Measurements from ENCODE around the gene TLR4. TPM values are rescaled to one million over a fixed set of nuclear protein-coding genes. Genes with fewer than 3 reads are reported as not detected.
A peak's percentile ranks its signal among the peaks of the same experiment; 100 is the strongest.

The TLR4 gene
- 5.0 TPM for polyA plus RNA-seq (ENCODE audit: insufficient read length)

DNA sequence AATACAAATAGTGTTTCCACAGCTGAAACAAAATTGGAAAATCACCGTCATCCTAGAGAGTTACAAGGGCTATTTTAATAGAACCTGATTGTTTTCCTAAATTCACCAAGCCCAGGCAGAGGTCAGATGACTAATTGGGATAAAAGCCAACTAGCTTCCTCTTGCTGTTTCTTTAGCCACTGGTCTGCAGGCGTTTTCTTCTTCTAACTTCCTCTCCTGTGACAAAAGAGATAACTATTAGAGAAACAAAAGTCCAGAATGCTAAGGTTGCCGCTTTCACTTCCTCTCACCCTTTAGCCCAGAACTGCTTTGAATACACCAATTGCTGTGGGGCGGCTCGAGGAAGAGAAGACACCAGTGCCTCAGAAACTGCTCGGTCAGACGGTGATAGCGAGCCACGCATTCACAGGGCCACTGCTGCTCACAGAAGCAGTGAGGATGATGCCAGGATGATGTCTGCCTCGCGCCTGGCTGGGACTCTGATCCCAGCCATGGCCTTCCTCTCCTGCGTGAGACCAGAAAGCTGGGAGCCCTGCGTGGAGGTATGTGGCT is at the start of gene TLR4:
TLR4 (plus strand) TSS at position 380 of the 552 bp plus-strand sequence; CDS start at position 450, 70 bp downstream.
- peak; percentile 49 for DNase-seq (ENCODE audit: low read depth)

DNA sequence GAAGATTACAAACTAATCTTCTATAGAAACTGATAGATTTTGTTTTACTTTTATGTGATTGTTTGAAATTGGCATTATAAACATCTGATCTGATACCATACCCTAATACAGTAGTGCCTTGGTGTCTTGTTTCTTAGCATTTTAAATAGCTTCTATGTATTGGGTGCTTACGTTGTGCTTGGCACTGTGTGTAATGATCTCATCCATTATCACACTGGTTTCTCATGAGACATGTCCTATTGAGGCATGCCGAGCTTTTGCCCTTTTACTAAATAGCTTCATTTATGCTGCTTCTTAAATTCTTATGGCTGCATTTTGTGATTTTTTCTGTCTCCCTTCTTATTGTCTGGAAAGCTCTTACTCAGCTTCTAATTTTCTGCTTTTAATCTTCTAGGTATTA is 48.2 kb upstream of the TLR4 start:
- no peak for DNase-seq (ENCODE audit: low read depth)

DNA sequence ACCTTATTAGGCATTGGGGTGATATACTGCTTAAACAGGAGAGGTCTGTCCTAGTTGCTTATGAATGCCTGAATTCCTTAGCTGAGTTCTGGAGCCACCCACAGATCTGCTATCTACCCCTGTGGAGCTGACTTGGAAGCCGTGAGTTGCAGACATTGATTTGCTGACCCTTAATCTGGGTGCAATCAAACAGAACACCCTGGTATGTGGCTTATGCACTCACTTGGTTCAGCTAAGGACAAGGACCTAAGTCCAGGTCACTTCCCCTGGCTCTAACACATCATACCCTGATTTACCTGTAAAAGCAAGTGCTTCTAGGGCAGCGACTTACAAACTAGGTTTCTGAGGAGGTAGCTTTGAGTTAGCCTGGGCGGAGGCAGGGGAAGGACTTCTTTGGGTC is 41.6 kb upstream of the TLR4 start:
- no peak for DNase-seq (ENCODE audit: low read depth)

DNA sequence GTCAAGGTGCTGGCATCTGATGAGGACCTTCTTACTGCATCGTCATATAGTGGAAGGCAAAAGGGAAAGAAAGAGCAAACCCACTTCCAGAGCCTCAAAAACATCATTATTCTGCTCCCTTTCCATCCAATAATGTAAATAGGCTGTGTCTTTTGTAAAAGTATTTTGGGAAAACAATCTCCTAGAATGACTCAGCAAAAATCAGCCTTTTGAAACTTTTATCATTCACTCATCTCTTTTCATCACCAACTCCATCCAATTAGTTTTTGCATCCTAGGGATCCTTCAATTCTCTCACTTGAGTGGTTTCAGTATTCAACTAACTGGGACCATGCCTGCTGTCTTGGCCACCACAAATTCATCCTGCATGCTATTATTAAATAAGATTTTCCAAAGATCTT is 39.8 kb upstream of the TLR4 start:
- DNase-seq (ENCODE audit: low read depth): no peak

DNA sequence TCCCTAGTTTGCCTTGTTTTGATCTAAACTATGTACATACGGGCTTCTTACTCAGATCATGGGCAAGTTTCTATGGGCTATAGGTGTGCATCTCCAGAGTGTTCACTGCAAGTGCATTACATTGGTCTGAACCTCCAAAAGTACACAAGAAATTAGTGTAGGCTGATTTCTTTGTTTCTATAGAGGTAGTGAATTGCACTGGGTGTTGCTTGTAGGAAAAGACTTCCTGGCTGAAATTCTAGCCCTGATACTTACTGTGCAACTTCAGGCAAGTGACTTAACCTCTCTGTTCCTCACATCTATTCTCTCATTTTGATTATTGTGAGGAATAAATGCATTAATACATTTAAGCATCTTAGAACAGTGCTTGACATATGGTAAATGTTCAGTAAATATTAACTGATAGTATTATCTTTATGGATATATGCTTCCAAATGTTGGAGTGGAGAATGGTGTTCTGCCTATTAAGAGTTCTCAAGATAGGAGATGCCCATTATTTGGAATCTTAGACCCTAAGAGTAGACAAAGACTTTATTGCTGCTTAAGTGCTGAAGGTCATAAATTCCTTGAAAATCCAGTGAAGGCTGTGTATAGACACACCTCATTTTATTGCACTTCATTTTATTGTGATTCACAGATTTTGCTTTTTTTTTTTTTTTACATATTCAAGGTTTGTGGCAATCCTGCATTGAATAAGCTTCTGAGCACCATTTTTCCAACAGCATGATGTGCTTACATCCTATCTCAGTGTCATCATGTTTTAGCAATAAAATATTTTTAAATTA is 38.4 kb upstream of the TLR4 start:
- no peak for DNase-seq (ENCODE audit: low read depth)

DNA sequence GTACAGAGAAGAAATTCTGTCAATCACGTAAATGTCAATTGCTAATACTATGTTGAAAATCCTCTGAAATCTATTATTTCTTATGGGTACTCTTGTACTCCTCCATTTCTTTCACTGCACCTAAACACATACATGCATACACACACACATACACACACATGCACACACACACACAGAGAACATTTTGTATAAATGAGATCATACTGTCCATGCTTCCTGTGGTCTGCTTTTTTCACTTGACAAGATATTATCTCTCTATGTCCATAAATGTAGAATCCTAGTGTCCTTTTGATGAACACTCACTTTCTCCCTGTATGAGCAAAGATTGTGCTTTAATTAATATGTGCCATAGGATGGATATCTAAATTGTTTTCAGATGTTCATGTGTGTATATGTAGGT is 32.7 kb upstream of the TLR4 start:
- DNase-seq (ENCODE audit: low read depth): no peak

DNA sequence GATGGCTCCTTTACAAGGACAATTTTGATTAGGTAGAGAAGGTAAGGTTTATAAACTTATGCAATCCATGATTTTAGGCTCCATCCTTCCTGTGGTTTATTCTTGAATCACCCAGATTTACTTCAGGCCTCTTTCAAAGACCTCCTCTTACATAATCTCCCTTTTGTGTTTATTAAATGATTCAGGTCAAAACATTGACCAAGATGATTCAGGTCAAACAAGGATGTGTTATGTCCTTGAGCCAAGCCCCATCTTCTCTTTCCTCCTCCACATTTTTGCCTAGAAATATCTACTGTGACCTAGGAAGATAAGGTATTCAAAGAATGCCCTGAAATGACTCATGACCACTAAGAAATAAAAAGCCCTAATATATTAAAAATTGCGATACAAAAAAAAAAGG is 31.8 kb upstream of the TLR4 start:
- no peak for DNase-seq (ENCODE audit: low read depth)

DNA sequence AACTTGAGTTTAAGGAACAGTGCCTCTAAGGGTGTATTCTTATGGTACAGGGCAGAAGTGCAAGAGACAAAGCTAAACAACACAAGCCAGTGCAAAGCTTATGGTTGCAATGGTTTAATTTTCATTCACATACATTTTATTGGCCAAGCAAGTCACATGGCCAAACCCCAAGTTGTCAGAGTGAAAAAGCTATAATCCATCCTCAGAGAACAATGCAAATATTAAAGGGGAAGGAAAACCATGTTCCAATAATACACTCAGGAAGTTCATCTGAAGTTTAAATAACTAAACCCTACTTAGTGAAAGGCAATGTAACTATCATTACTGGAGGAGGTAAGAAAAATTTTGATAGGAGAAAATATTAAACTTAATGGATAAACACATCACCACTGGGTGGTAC is 26.6 kb upstream of the TLR4 start:
- no peak for DNase-seq (ENCODE audit: low read depth)

DNA sequence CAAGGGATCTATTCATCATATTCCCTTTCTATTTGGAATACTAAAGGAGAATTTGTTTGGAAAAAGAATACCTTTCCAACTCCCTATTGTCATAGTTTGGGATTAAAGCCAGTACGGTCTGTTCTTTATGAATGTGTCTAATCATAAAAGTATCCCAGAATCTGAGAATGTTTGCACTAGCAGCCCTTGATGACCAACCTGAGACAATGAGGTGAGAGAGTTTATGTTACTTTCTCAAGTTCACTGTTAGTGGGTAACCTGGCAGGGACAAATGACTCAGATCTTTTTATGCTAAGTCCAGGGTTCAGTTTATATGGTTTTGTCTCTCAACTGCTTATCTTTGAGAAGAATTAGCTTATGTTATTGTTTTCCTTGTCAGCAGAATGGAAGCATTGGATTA is 25.3 kb upstream of the TLR4 start:
- DNase-seq (ENCODE audit: low read depth): no peak

DNA sequence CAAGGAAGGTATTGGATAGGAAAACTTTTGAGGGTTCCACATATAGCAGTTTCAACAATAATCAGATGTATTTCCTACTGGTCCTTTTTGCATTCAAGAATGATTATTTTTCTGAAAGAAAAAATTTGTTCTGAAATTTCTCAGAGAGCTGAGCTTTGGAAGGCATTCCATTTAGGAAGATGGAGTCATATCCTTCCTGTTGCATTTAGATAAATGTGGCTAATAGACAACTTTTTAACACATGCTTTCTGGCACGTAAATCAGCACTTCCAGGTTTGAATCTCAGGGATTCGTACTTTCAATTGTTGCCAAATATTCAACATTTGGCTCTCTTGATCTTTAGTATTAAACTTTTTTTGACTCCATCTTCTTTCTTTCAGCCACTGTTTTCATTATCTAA is 24.8 kb upstream of the TLR4 start:
- no peak for DNase-seq (ENCODE audit: low read depth)

DNA sequence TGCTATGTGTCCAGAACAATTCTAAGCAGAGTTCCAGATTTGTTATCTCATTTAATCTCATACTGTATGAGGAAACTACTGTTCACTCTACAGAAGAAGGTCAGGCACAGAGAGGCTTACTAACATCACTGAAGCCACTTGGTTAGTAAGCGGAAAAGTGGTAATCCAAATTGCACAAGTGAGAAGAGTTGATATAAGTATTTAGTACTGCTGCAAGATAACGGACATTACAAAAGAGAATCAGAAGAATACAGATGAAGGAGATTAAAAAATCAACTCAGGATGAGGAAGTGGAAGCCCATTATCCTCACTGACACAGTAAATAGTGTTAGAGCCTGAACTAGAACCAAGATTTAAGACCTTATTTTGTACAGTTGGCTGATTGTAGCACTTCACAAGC is 22.3 kb upstream of the TLR4 start:
- no peak for DNase-seq (ENCODE audit: low read depth)

DNA sequence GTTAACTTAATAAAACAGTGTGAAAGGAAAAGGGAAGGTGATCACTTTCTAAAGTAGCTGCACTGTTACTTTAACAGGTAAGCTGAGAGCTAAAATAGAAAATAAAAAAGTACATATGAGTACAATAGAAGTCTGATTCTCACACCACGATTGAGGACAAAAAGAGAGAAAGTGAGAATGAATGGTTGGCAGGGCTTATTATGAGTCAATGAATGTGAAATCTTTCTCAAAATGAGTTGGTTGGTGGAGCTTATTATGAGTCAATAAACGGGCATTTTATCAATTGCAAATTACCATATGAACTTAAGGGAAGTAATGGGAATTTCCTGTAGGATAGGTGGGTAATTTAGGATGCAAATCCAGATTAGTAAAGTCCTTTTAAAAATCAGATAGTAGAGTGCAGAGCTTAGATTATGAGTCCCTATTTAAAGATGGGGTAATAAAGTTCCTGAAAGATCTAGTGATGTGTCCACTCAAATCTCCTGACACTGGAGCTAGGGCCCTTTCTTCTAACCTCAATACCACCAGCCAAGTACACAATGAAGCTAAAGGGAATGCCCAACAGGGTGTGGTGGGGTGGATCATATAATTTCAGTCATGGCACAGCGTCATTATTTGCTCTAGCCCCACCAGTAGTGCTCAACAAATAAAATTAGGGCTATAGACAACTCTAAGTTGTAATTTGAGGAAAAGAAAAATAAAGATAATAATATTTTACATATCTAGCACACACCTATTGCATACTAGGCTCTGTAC is 21.1 kb upstream of the TLR4 start:
- DNase-seq (ENCODE audit: low read depth): no peak

DNA sequence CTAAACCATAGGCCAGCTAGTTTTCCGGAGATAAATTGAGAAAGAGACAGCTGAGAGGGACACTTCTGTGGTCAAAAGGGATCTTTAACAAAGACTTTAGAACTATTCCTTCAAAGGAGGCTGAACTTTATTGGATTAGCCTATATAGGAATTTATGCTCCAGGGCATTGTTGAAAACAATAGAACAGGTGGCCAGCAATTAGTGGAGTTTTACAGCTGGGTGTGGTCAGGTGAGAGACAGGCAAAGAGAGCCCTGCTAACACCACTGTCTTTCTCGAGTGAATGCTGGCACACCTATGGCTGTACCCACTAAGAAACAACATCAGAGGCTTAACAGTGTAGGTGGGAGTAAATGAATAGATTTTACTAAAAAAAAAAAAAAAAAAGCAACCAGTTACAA is 16.7 kb upstream of the TLR4 start:
- no peak for DNase-seq (ENCODE audit: low read depth)

DNA sequence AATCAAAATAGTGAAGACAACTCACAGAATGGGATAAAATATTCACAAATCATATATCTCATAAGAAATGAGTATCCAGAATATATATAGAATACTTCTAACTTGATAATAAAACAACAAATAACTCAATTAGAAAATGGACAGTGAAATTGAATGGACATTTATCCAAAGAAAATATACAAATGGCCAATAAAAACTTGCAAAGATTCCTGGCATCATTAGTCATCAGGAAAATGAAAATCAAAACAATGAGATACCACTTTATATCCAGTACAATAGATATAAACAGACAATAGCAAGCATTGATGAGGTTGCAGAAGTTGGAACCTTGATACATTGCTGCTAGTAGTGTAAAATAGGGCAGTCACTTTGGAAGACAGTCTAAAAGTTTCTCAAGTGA is 12.8 kb upstream of the TLR4 start:
- DNase-seq (ENCODE audit: low read depth): no peak

DNA sequence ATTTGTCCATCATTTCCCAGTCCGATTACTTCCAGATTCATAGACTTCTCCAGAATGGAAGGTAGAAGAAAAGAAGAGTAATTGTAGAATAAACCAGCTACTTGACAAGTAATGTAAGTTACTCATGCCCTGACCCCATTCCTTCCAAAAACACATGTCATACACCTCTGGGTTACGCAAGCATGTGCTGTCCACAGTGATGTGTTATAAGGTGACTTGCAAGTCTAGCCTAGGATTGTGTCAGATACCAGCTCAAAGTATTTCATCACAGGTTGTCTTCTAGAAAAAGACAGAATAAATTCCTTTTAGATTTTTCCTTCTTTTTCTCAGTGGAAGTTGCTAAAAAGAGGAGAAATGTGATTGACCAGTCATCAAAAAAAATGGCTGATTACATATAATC is 8.0 kb upstream of the TLR4 start:
- no peak for DNase-seq (ENCODE audit: low read depth)

DNA sequence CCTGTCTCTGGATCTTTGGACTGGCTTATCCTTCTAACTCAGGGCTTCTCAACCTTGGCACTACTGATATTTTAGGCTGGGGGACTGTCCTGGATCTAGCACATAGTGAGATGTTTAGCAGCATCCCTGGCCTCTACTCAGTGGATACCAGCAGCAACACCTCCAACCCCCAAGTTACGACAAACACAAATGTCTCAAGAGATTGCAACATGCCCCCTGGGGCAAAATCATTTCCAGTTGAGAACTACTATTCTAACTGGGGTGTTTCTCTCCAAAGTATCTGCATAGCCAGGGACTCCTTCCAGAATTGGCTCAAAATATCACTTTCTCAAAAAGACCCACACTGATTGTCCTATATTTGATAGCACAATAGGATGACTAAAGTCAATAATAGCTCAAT is 7.2 kb upstream of the TLR4 start:
- DNase-seq (ENCODE audit: low read depth): no peak

DNA sequence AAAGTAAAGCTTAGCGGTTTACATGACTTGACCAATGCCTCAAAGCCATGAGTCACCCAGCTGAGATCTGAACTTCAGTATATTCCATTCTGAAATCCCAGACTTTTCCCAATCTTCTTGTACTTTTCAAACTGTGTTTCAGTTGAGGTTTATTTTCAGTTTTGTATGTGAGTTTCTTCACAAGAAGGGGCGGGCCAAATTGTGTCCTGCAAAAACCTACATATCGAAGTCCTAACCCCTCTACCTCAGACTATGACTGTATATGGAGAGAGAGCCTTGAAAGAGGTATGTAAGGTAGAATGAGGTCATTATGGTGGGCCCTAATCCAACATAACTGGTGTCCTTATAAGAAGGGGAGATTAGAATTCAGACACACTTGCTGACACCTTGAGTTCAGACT is 666 bp upstream of the TLR4 start:
- DNase-seq (ENCODE audit: low read depth): no peak

DNA sequence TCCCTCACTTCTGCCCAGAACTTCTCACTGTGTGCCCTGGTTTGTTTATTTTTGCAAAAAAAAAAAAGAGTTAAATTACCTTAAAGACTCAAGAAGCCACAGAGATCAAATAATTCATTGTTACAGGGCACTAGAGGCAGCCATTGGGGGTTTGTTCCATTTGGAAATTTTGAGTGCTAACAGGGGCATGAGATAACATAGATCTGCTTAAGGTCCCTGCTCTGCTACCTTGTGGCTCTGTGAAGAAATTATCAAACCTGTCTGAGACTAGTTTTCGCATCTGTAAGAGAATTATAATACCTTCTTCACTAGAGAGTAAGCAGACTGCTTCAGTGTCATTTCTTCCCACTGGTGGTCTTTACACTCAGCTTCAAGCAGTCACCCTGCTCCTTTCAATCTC is 394 bp downstream of the TLR4 start:
- no peak for DNase-seq (ENCODE audit: low read depth)

DNA sequence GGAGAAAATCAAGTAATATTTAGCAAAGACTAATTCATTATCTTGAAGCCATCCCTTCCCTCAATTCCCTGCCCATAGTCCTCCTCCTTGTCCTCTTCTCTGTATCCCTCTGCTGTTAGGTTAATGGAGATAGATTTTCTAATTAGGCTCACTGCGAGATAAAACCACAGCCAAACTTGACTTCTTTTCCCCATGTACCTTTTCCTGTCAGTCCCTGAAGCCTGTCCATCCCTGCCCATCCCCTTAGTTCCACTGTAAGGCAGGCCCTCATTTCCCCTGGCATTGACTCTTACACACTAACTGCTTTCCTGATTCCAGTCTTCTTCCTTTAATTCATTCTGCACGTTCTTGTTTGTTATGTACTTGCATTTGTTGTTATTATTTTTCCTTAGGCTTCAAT is 1.2 kb downstream of the TLR4 start:
- DNase-seq (ENCODE audit: low read depth): no peak

DNA sequence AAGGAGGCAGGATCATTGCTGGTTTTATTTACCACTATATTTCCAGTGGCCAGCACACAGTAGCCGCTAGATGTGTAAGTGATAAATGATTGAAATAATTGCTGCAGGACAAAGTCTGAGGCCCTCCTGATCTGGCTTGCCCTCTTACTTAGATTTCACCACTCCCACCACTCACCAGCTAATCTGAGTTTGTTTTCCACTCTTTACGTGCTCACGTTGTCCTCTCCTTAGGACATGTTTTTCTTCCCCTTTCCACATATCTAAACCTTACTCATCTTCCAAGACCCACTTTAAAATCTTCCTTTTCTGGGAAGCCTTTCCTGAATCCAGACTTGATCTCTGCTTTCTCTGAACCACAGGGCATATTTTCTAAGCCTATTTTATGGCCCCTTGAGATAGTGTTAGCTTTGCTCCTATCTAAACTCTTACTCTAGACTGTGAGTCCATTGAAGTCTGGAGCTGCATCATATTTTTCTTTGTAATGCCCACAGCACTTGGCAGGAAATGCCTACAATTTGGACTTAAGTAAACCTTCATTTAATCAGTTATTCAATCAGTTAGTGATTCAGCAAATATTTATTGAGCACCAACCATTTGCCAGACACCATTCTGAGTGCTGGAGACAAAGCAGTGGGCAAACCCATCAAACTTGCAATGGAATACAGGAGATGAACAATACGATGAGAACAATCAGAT is 2.4 kb downstream of the TLR4 start:
- no peak for DNase-seq (ENCODE audit: low read depth)

DNA sequence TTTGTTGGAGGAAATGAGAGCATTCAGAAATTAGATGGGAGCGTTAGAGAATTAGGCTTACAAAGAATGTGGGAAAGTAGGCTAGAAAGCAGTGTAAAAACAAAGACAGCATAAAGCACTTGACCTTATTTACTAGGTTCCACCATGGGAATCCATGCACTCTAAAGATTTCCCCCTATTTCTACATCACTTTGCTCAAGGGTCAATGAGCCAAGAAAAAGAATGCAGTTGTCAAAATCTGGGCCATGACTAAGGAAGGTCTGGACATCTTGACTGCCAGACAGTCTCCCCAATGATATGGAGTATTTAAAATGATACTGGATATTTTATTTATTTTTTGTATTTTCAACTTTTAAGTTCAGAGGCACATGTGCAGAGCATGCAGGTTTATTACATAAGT is 3.4 kb downstream of the TLR4 start:
- no peak for DNase-seq (ENCODE audit: low read depth)

DNA sequence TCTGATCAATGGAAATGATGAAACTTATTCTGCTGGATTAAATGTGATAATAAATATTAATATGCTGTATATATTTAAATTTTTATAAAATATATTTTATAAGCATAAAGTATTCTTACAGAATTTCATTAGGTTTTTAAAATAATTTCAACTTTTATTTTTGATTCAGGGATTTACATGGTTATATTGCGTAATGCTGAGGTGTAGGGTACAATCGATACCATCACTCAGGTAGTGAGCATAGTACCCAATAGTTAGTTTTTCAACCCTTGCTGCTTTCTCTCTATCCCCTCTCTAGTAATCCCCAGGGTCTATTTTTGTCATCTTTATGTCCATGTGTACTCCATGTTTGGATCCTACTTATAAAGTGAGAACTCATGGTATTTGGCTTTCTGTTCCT is 5.7 kb downstream of the TLR4 start:
- no peak for DNase-seq (ENCODE audit: low read depth)

DNA sequence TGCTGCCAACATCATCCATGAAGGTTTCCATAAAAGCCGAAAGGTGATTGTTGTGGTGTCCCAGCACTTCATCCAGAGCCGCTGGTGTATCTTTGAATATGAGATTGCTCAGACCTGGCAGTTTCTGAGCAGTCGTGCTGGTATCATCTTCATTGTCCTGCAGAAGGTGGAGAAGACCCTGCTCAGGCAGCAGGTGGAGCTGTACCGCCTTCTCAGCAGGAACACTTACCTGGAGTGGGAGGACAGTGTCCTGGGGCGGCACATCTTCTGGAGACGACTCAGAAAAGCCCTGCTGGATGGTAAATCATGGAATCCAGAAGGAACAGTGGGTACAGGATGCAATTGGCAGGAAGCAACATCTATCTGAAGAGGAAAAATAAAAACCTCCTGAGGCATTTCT is 10.1 kb downstream of the TLR4 start:
- DNase-seq (ENCODE audit: low read depth): no peak

Data from forelimb muscle (tissue), 1 donor.